SK-N-SH treated with all-trans-retinoic acid at 6 μM for 48 hours (cell line): ENCODE data around the gene THAP3.

Experiments
- ATAC-seq: fragments of 200-7000 bp; cut with Tn5 transposase; 3 replicates; pipeline ENCODE4 v1.9.1; 2020; ENCODE audit warnings: mild to moderate bottlenecking, moderate library complexity
- ARNTL ChIP-seq: fragments of 450-650 bp; formaldehyde crosslinking; IDR thresholded peaks from 2 replicates; pipeline ENCODE4 v1.5.0; 2020; ENCODE audit warnings: low read depth, mild to moderate bottlenecking, moderate library complexity, borderline replicate concordance
- BACH2 ChIP-seq: fragments of 250-450 bp; sonication (Bioruptor Pico); IDR thresholded peaks from 2 replicates; pipeline ENCODE4 v1.9.0; 2021; ENCODE audit warnings: mild to moderate bottlenecking, borderline replicate concordance
- CREB5 ChIP-seq: fragments of 250-450 bp; sonication (Bioruptor Pico); IDR thresholded peaks from 2 replicates; pipeline ENCODE4 v1.5.1; 2020; ENCODE audit warnings: low read depth, mild to moderate bottlenecking, moderate library complexity
- CSDC2 ChIP-seq: fragments of 250-450 bp; sonication (Bioruptor Pico); IDR thresholded peaks from 2 replicates; pipeline ENCODE4 v1.5.0; 2020; ENCODE audit warnings: mild to moderate bottlenecking, moderate library complexity
- ESRRG ChIP-seq: fragments of 250-450 bp; sonication (Bioruptor Pico); IDR thresholded peaks from 2 replicates; pipeline ENCODE4 v1.6.1; 2021; ENCODE audit warnings: mild to moderate bottlenecking
- GLIS3 ChIP-seq: fragments of 250-450 bp; sonication (Bioruptor Pico); IDR thresholded peaks from 2 replicates; pipeline ENCODE4 v1.5.0; 2020; ENCODE audit warnings: mild to moderate bottlenecking, moderate library complexity
- ISL1 ChIP-seq: fragments of 250-450 bp; sonication (Bioruptor Pico); IDR thresholded peaks from 2 replicates; pipeline ENCODE4 v2.1.2; 2022; ENCODE audit warnings: mild to moderate bottlenecking, moderate library complexity
- OSR1 ChIP-seq: fragments of 250-450 bp; sonication (Bioruptor Pico); IDR thresholded peaks from 2 replicates; pipeline ENCODE4 v1.8.0; 2022; ENCODE audit warnings: moderate library complexity, mild to moderate bottlenecking, inconsistent platforms
- PATZ1 ChIP-seq: fragments of 250-450 bp; sonication (Bioruptor Pico); IDR thresholded peaks from 2 replicates; pipeline ENCODE4 v1.8.0; 2020; ENCODE audit warnings: mild to moderate bottlenecking, moderate library complexity, borderline replicate concordance
- POU6F1 ChIP-seq: fragments of 250-450 bp; sonication (Bioruptor Pico); IDR thresholded peaks from 2 replicates; pipeline ENCODE4 v1.8.0; 2021; ENCODE audit warnings: low read depth, mild to moderate bottlenecking, moderate library complexity, borderline replicate concordance
- PPARA ChIP-seq: fragments of 250-450 bp; sonication (Bioruptor Pico); IDR thresholded peaks from 2 replicates; pipeline ENCODE4 v1.5.0; 2020; ENCODE audit warnings: mild to moderate bottlenecking, borderline replicate concordance
- RARB ChIP-seq: fragments of 250-450 bp; sonication (Bioruptor Pico); IDR thresholded peaks from 2 replicates; pipeline ENCODE4 v1.8.0; 2021; ENCODE audit warnings: mild to moderate bottlenecking, moderate library complexity
- SNAI2 ChIP-seq: fragments of 250-450 bp; sonication (Bioruptor Pico); IDR thresholded peaks from 2 replicates; pipeline ENCODE4 v1.5.0; 2020; ENCODE audit warnings: mild to moderate bottlenecking, moderate library complexity
- TCF4 ChIP-seq: fragments of 250-450 bp; sonication (Bioruptor Pico); IDR thresholded peaks from 2 replicates; pipeline ENCODE4 v1.8.0; 2021; ENCODE audit warnings: mild to moderate bottlenecking, moderate library complexity, borderline replicate concordance
- TOX ChIP-seq: fragments of 250-450 bp; sonication (Bioruptor Pico); IDR thresholded peaks from 2 replicates; pipeline ENCODE4 v1.8.0; 2021; ENCODE audit warnings: mild to moderate bottlenecking, moderate library complexity, borderline replicate concordance
- TSHZ2 ChIP-seq: fragments of 250-450 bp; sonication (Bioruptor Pico); IDR thresholded peaks from 2 replicates; pipeline ENCODE4 v1.5.0; 2020; ENCODE audit warnings: mild to moderate bottlenecking, moderate library complexity
- ZC3H10 ChIP-seq: fragments of 250-450 bp; sonication (Bioruptor Pico); IDR thresholded peaks from 2 replicates; pipeline ENCODE4 v1.5.1; 2021; ENCODE audit warnings: mild to moderate bottlenecking, moderate library complexity
- ZFP3 ChIP-seq: fragments of 250-450 bp; sonication (Bioruptor Pico); IDR thresholded peaks from 2 replicates; pipeline ENCODE4 v1.5.0; 2020; ENCODE audit warnings: mild to moderate bottlenecking, moderate library complexity
- ZFP30 ChIP-seq: fragments of 450-650 bp; formaldehyde crosslinking; IDR thresholded peaks from 2 replicates; pipeline ENCODE4 v1.5.0; 2022; ENCODE audit warnings: mild to moderate bottlenecking, moderate library complexity
- ZNF565 ChIP-seq: fragments of 450-650 bp; formaldehyde crosslinking; conservative IDR thresholded peaks from 2 replicates; pipeline ENCODE4 v1.5.0; 2020; ENCODE audit warnings: low read depth, mild to moderate bottlenecking, moderate library complexity
- ZNF70 ChIP-seq: fragments of 450-650 bp; formaldehyde crosslinking; IDR thresholded peaks from 2 replicates; pipeline ENCODE4 v1.5.0; 2020; ENCODE audit warnings: mild to moderate bottlenecking, moderate library complexity
- ZNF8 ChIP-seq: fragments of 450-650 bp; formaldehyde crosslinking; IDR thresholded peaks from 2 replicates; pipeline ENCODE4 v1.5.0; 2020; ENCODE audit warnings: mild to moderate bottlenecking, moderate library complexity

The THAP3 gene

GRCh38 chr1:6596351-6596750, 28.3 kb upstream of the THAP3 start:
- ATAC-seq, result no peak
- no peak for TF ChIP-seq CSDC2 (CRISPR knock-in tag)
- no peak for TF ChIP-seq CREB5 (CRISPR knock-in tag)
- TF ChIP-seq ISL1 (CRISPR knock-in tag), result no peak
- TF ChIP-seq GLIS3, result no peak
- no peak for TF ChIP-seq ARNTL (CRISPR knock-in tag)
- TF ChIP-seq ESRRG (CRISPR knock-in tag), result no peak
- TF ChIP-seq PPARA (CRISPR knock-in tag), result no peak
- TF ChIP-seq ZNF565, result no peak
- TF ChIP-seq RARB (CRISPR knock-in tag), result no peak
- no peak for TF ChIP-seq ZFP30 (CRISPR knock-in tag)
- TF ChIP-seq PATZ1, result no peak
- no peak for TF ChIP-seq ZFP3 (CRISPR knock-in tag)
- no peak for TF ChIP-seq SNAI2 (CRISPR knock-in tag)
- TF ChIP-seq TOX (CRISPR knock-in tag), result no peak
- TF ChIP-seq, all 23 proteins: peak for 0

- no peak for TF ChIP-seq CSDC2 (CRISPR knock-in tag)
- no peak for TF ChIP-seq ZFP30 (CRISPR knock-in tag)
- no peak for TF ChIP-seq POU6F1 (CRISPR knock-in tag)
- no peak for TF ChIP-seq SNAI2 (CRISPR knock-in tag)
- no peak for TF ChIP-seq ZNF70 (CRISPR knock-in tag)
- no peak for ATAC-seq
Observed at GRCh38 chr1:6596886-6597776, 27.5 kb upstream of the THAP3 start.

GRCh38 chr1:6597777-6598131, 26.9 kb upstream of the THAP3 start:
- TF ChIP-seq BACH2, result no peak
- no peak for TF ChIP-seq PPARA (CRISPR knock-in tag)
- TF ChIP-seq ZFP3 (CRISPR knock-in tag), result no peak
- TF ChIP-seq PATZ1, result no peak
- TF ChIP-seq CSDC2 (CRISPR knock-in tag), result no peak
- TF ChIP-seq ZC3H10, result no peak
- TF ChIP-seq ESRRG (CRISPR knock-in tag), result no peak
- no peak for TF ChIP-seq GLIS3
- TF ChIP-seq TSHZ2 (CRISPR knock-in tag), result no peak
- TF ChIP-seq OSR1 (CRISPR knock-in tag), result no peak
- no peak for TF ChIP-seq SNAI2 (CRISPR knock-in tag)
- no peak for TF ChIP-seq ZNF70 (CRISPR knock-in tag)
- no peak for TF ChIP-seq ZNF8 (CRISPR knock-in tag)
- no peak for TF ChIP-seq ZNF565
- no peak for TF ChIP-seq TCF4 (CRISPR knock-in tag)
- TF ChIP-seq CREB5 (CRISPR knock-in tag), result no peak
- no peak for TF ChIP-seq ZFP30 (CRISPR knock-in tag)
- TF ChIP-seq ISL1 (CRISPR knock-in tag), result no peak
- TF ChIP-seq POU6F1 (CRISPR knock-in tag), result no peak
- TF ChIP-seq ARNTL (CRISPR knock-in tag), result no peak
- ATAC-seq, result no peak
